Pancreas (tissue), 10 donors: ENCODE data around the gene GRB10. TPM values are rescaled to one million over a fixed set of nuclear protein-coding genes. Genes with fewer than 3 reads are reported as not detected.

Experiments used
- ATAC-seq, 4 donors: fragments of 200-7000 bp; cut with Tn5 transposase; one replicate each; pipeline versions ENCODE4 v1.8.0 to v1.9.1; 2020; ENCODE audit warnings: mild to moderate bottlenecking in 4 of 4, moderate library complexity in 4 of 4
- DNase-seq, 6 donors: peaks; one replicate each; pipeline ENCODE4 v3.0.0-alpha.2; 2020
- FAIRE-seq: peaks from 2 replicates; lab custom pipeline; 2012; peaks lifted over from hg19 to GRCh38; lab: Jason Lieb, UNC
- H3K27ac ChIP-seq, 4 donors: fragments of 200-600 bp; sonication (generic); 1 replicate in 3 of 4; 2 replicates in 1 of 4; pipeline versions ENCODE4 v1.5.0 to v1.8.0; 2020
- H3K27me3 ChIP-seq, 4 donors: fragments of 200-600 bp; one replicate each; pipeline ENCODE4 v1.8.0; 2021
- H3K36me3 ChIP-seq, 3 donors: fragments of 200-600 bp; sonication (generic) in 1 of 3; one replicate each; pipeline versions ENCODE4 v1.5.0 to v1.8.0; 2020 to 2021
- H3K4me1 ChIP-seq, 3 donors: fragments of 200-600 bp; one replicate each; pipeline ENCODE4 v1.8.0; 2021
- H3K4me3 ChIP-seq, 4 donors: fragments of 200-600 bp; sonication (generic) in 2 of 4; one replicate each; pipeline versions ENCODE4 v1.5.0 to v1.8.0; 2020 to 2021
- H3K9me3 ChIP-seq, 4 donors: fragments of 200-600 bp; one replicate each; pipeline ENCODE4 v1.8.0; 2021
- WGBS, 2 donors: extraction: QIAGEN DNeasy Blood & Tissue Kit; methylation state at CpG; one replicate each; pipeline ENCODE4 v1.1.7; 2013; 5-methylcytosine and 5-hydroxymethylcytosine counted together
- intact Hi-C, 3 donors: fragments of 100-400 bp; cut with DNase I; formaldehyde crosslinking; loops; one replicate each; pipeline versions ENCODE4 v1.11.1 to v1.14.2; 2022
- polyA plus RNA-seq, 2 donors: library from polyadenylated mRNA; stranded (reverse); fragments of 200-250 nt; gene quantifications; one replicate each; pipeline ENCODE4 v1.2.3, GENCODE V29; 2013
- total RNA-seq, 6 donors: library from RNA; stranded (reverse); fragmentation: NEBNext Ultra II Directional in 4 of 6; extraction: Animal tissue kit (Norgen Biotek cat#: 25700) in 4 of 6; gene quantifications; one replicate each; pipeline versions ENCODE4 v1.2.1 to v1.2.4, GENCODE V29; 2021 to 2023
- TF ChIP-seq, protein P1 (sequence below), 4 donors: fragments of 200-600 bp; sonication (generic) in 3 of 4; IDR thresholded peaks; one replicate each; pipeline versions ENCODE4 v1.5.0 to v1.8.0; 2021; ENCODE audit warnings: antibody characterized with exemption in 4 of 4
- donor health status: healthy with polysubstance abuse.
- donor health status: DM: no; HTN: no; CAD: no; lungs with moderate emphysema.
- donor health status: DM: no; HTN: no; CAD: no.
- donor health status: control.
- donor health status: control.
- donor health status: Bipolar disorder and iron deficiency.
- donor health status: DM: yes; HTN: yes; CAD: no.
- donor health status: DM: no; HTN: no; CAD: no.
- donor health status: DM: no; HTN: no; CAD: no.
- donor health status: DM: yes; HTN: yes; CAD: no.

The GRB10 gene
- total and polyA plus RNA-seq, 8 donors: 69.9 to 199 (median 133) TPM

DNA sequence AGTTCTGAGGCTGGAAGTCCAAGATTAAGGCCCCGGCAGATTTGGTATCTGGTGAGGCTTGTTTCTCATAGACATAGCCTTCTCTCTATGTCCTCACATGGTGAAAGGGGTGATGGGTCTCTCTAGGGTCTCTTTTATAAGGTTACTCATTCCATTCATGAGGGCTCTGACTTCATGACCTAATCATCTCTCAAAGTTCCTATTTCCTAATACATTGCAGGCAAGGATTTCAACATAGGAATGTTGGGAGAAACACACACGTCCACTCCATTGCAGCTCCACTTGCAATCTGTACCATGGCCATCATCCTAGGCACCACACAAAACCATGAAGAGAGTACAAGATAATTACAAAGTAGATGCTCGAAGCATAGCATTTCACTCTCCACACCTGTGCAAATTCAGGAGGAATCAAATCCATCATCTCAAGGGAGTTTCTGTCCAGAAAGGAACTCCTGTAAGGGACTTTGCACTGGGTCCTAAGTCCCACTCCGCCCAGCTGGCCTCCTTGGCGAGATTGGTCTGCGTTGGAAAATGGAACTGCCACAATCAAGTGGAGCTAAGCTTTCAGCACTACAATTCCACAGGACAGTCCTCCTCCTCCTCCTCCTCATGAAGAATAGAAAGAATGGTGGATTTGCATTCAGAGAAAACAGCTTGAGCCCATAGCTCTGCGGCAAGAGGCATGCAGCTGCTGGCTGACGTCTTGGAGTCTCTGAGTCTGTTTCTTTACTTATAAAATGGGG, 226.3 kb downstream of the GRB10 start:
- H3K4me1 ChIP-seq: peaks cover 7 to 13% (median 11%) of the 10 kb centered on the region in 3 donors
- TF ChIP-seq, protein P1, sequence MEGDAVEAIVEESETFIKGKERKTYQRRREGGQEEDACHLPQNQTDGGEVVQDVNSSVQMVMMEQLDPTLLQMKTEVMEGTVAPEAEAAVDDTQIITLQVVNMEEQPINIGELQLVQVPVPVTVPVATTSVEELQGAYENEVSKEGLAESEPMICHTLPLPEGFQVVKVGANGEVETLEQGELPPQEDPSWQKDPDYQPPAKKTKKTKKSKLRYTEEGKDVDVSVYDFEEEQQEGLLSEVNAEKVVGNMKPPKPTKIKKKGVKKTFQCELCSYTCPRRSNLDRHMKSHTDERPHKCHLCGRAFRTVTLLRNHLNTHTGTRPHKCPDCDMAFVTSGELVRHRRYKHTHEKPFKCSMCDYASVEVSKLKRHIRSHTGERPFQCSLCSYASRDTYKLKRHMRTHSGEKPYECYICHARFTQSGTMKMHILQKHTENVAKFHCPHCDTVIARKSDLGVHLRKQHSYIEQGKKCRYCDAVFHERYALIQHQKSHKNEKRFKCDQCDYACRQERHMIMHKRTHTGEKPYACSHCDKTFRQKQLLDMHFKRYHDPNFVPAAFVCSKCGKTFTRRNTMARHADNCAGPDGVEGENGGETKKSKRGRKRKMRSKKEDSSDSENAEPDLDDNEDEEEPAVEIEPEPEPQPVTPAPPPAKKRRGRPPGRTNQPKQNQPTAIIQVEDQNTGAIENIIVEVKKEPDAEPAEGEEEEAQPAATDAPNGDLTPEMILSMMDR (IDR thresholded peaks at IDR 0.05): no peak
- no peak overlapping the region for H3K27ac ChIP-seq
- H3K4me3 ChIP-seq: no peak overlapping the region
- ATAC-seq (no peak), DNase-seq (no peak), FAIRE-seq (no peak)
- intact Hi-C loops: no loop called here
- H3K27me3 ChIP-seq: no peaks in the 10 kb centered on the region
- H3K36me3 ChIP-seq: no peaks in the 10 kb centered on the region
- no peaks in the 10 kb centered on the region for H3K9me3 ChIP-seq
- 53 to 62% methylated on average over 8 of the region's 8 CpGs for WGBS, 2 donors

DNA sequence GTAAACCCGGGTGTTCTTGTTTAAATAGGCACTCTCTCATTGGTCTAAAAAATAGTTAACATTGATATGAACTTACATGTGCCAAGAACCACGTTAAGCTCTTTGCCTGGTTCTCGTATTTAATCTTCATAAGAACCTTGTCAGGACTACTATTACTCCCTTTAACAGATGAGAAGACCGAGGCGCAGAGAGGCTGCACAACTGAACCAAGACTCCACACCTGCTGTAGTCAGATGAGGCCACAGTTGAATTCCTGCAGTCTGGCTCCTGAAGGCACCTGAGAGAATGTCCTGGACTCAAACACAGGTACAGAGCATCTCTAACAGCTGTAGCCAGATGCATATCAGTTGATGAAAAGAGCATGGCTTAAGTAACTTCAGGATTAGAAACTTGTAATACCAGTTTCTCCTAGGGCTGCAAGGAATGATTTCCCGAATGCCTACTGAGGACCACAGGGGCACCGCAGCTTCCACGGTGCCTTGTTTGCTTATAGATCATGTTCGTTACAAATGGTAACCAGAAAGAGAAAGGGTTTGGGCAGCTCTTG, 227.0 kb downstream of the GRB10 start:
- no peak for ATAC-seq
- H3K4me1 ChIP-seq: peaks cover 7 to 19% (median 14%) of the 10 kb centered on the region in 3 donors
- WGBS, 2 donors: 59 to 67% methylated on average over 9 of the region's 9 CpGs
- H3K27me3 ChIP-seq: no peaks in the 10 kb centered on the region
- no peak overlapping the region for H3K4me3 ChIP-seq
- TF ChIP-seq, protein P1 (IDR thresholded peaks at IDR 0.05): no peak
- no peak overlapping the region for H3K27ac ChIP-seq
- DNase-seq: no peak
- no peaks in the 10 kb centered on the region for H3K36me3 ChIP-seq
- FAIRE-seq: no peak
- no peaks in the 10 kb centered on the region for H3K9me3 ChIP-seq
- intact Hi-C loops: no loop called here

DNA sequence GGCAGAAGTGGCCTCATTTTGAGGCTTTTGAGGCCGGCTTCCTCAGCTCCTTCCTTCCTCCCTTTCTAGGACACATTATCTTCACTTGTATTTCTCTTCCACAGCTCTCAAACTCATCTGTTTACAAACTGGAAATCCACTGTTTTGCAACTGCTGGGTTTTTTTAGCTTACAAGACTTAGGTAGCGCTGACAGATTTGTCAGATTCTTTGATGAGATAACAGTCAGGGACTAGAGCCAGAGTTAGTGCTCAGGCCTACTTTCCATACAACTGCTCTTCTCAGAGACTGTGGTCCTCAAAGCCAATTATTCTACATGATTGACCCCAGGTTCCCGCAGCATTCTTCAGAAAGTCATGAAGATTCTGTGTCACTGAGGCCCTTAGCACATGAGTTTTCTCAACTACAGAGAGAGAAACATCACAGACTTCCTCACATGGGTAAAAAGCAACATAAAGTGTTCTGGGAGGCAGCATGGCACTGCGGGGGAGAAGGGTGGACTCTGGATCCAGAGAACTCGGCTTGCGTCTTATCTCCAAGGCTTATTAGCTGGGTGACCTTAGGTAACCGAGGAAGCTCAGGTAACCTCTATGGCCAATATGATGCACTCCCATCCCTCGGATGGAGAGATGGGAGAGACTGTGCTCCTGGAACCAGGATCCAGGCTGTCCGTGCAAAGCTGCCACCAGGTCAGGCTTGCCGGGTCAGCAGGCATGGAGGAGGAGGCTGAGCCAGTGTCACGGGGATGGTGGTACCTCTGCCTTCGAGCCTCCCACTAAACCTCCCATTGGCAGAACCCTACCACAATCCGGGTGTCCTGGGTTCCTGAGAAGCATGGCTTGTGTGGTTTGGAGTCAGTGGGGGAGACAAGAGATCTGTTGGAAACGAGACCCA, 228.0 kb downstream of the GRB10 start:
- DNase-seq (no peak), ATAC-seq (no peak), FAIRE-seq (no peak)
- Histone ChIP-seq H3K4me1 (peaks cover 7 to 20% (median 14%) of the 10 kb centered on the region in 3 donors), H3K4me3 (no peak overlapping the region), H3K9me3 (no peaks in the 10 kb centered on the region), H3K27ac (no peak overlapping the region), H3K27me3 (no peaks in the 10 kb centered on the region), H3K36me3 (no peaks in the 10 kb centered on the region)
- 80 to 83% methylated on average over 14 of the region's 14 CpGs for WGBS, 2 donors
- intact Hi-C loops: no loop called here
- TF ChIP-seq, protein P1 (IDR thresholded peaks at IDR 0.05): no peak

DNA sequence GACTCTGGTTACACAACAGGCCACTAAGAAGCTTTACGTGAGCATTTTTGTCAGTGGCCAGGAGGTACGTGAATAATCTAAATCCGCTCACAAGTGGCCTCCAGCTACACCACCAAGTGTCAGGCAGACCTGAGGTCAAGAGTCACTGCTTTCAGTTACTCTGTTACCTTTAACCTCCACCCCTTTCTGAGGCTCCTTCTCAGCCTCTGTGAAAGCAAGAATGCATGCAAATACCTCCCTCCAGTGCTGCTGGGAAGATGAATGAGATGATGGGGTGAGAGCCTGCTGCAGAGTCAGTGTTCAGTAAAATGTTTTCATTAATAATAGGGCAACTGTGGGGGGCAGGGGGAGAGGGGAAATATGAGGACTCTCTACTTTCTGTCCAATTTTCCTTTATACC, 228.7 kb downstream of the GRB10 start:
- WGBS, 2 donors: 56 to 57% methylated on average over 3 of the region's 3 CpGs
- peaks cover 7 to 20% (median 14%) of the 10 kb centered on the region in 3 donors for H3K4me1 ChIP-seq
- DNase-seq (no peak), FAIRE-seq (no peak), ATAC-seq (no peak)
- H3K9me3 ChIP-seq: no peaks in the 10 kb centered on the region
- no peaks in the 10 kb centered on the region for H3K36me3 ChIP-seq
- no peaks in the 10 kb centered on the region for H3K27me3 ChIP-seq
- H3K27ac ChIP-seq: no peak overlapping the region
- intact Hi-C loops: no loop called here
- TF ChIP-seq, protein P1 (IDR thresholded peaks at IDR 0.05): no peak
- H3K4me3 ChIP-seq: no peak overlapping the region
